ENCODE data around the gene FOLR2. TPM values are rescaled to one million over a fixed set of nuclear protein-coding genes. Genes with fewer than 3 reads are reported as not detected.

The FOLR2 gene
- total and polyA plus RNA-seq, 2 of the 8 experiments (the other 6 are each of a cell fraction or from before 2014, with no cell fraction given), result not detected

GRCh38 chr11:72234514-72234830 is 17.9 kb downstream of the FOLR2 start:
- Histone ChIP-seq H2BK5ac (ENCODE audit: low read depth, low read length) (no peak overlapping the region), H3K36me3 (ENCODE audit: control insufficient read depth in 2 of 4, insufficient read depth in 4 of 4, low read length in 3 of 4) (peaks cover 23 to 61% (median 56%) of the 10 kb centered on the region in 4 experiments), H3K9ac (replicated peaks in 1 of 4; ENCODE audit: extremely low read depth in 1 of 4, low read depth in 3 of 4, low read length in 3 of 4) (no peak overlapping the region), H3K27me3 (replicated peaks in 1 of 4; ENCODE audit: control insufficient read depth in 3 of 4, extremely low read depth in 1 of 4, insufficient read depth in 3 of 4, low read length in 3 of 4) (peaks cover 2 to 12% (median 9%) of the 10 kb centered on the region in 4 experiments), H2BK15ac (ENCODE audit: low read length) (no peak overlapping the region), H3K23ac (ENCODE audit: insufficient read length) (no peak overlapping the region), H3K79me2 (ENCODE audit: control insufficient read depth in 1 of 2, insufficient read depth in 2 of 2, low read length in 2 of 2) (no peaks in the 10 kb centered on the region), H4K5ac (ENCODE audit: insufficient read length, low read depth, low read length) (no peak overlapping the region), H2AFZ (ENCODE audit: low read length) (no peak overlapping the region), H3K23me2 (ENCODE audit: low read depth, low read length) (peaks cover 6% of the 10 kb centered on the region; the same call in 1 of the 2 replicates), H3K79me1 (ENCODE audit: low read depth, low read length) (peaks cover 3% of the 10 kb centered on the region; the same call in 1 of the 2 replicates), H3K9me3 (ENCODE audit: insufficient read depth in 2 of 2, low read depth in 1 of 2, low read length in 1 of 2) (no peaks in the 10 kb centered on the region), H2BK12ac (ENCODE audit: low read depth, low read length) (no peak overlapping the region), H3K56ac (replicated peaks; ENCODE audit: insufficient read length, low read depth, low read length) (no peak overlapping the region), H3K14ac (ENCODE audit: insufficient read length) (no peak overlapping the region), H2AK5ac (ENCODE audit: low read depth, low read length) (no peak overlapping the region), H3K18ac (ENCODE audit: extremely low read depth, low read length) (no peak overlapping the region), H3K4me3 (ENCODE audit: extremely low read depth in 1 of 4, insufficient read depth in 2 of 4, low read depth in 3 of 4, low read length in 4 of 4) (no peak overlapping the region), H4K8ac (ENCODE audit: extremely low read depth, insufficient read depth, low read length) (no peak overlapping the region), H3K4me2 (ENCODE audit: insufficient read depth in 1 of 2, low read depth in 2 of 2, low read length in 2 of 2) (no peak overlapping the region), H4K20me1 (replicated peaks in 1 of 2; ENCODE audit: control insufficient read depth in 1 of 2, insufficient read depth in 2 of 2, low read length in 2 of 2) (peaks cover 11 to 18% of the 10 kb centered on the region in 2 experiments), H4K91ac (replicated peaks; ENCODE audit: insufficient read length, low read length) (no peak overlapping the region), H2BK20ac (ENCODE audit: low read length) (no peak overlapping the region), H3K4ac (replicated peaks; ENCODE audit: insufficient read length, low read depth, low read length) (no peak overlapping the region), H3K4me1 (replicated peaks in 1 of 4; ENCODE audit: control insufficient read depth in 3 of 4, insufficient read depth in 4 of 4, low read length in 3 of 4) (peaks cover 3 to 18% (median 13%) of the 10 kb centered on the region in 4 experiments), H3K27ac (ENCODE audit: low read depth, low read length) (no peak overlapping the region), H2BK120ac (replicated peaks; ENCODE audit: low read depth, low read length) (no peak overlapping the region)
- ChIA-PET POLR2A (ENCODE audit: partially characterized antibody) (interaction anchor here (0.8 to 7.7 kb wide), 5 partner anchors 9 to 209 kb away, joined by 3 to 160 read pairs (median 4); partner anchors contain the start of gene INPPL1), CTCF (ENCODE audit: partially characterized antibody) (interaction anchor here (0.9 to 5.2 kb wide), 3 partner anchors 8 to 196 kb away, joined by 5 to 72 read pairs (median 6); partner anchors contain the start of gene INPPL1)
- 90% methylated on average over 3 of the region's 3 CpGs; no CpG with 5 or more reads in 1 of the 2 experiments for WGBS, 2 experiments (ENCODE audit: extremely low coverage in 1 of 2, insufficient coverage in 1 of 2, insufficient read length in 1 of 2, insufficient replicate concordance in 2 of 2, low coverage in 1 of 2, low lambda C conversion rate in 2 of 2, missing lambda C conversion rate in 1 of 2)
- DNase-seq (ENCODE audit: low read depth in 1 of 2, low spot score in 2 of 2) (no peak), FAIRE-seq (no peak)
- TF ChIP-seq EGR1 (IDR thresholded peaks at IDR 0.05; ENCODE audit: borderline replicate concordance, low read depth, low read length) (no peak), EP300 (IDR thresholded peaks at IDR 0.05; ENCODE audit: borderline replicate concordance in 1 of 2, low read depth in 2 of 2, low read length in 2 of 2) (no peak), TCF12 (IDR thresholded peaks at IDR 0.05; ENCODE audit: low read depth, low read length) (no peak), CBX5 (IDR thresholded peaks at IDR 0.05; ENCODE audit: low read depth, low read length) (no peak), SAP30 (IDR thresholded peaks at IDR 0.05; ENCODE audit: insufficient read depth, insufficient replicate concordance, low read length) (no peak), SIRT6 (IDR thresholded peaks at IDR 0.05; ENCODE audit: low read length) (no peak), EZH2 (IDR thresholded peaks at IDR 0.05; ENCODE audit: low read depth, low read length, severe bottlenecking) (no peak), SUZ12 (IDR thresholded peaks at IDR 0.05; ENCODE audit: low read length) (no peak), NANOG (IDR thresholded peaks at IDR 0.05; ENCODE audit: insufficient read depth, low read depth, low read length, poor library complexity, severe bottlenecking) (no peak), GABPA (IDR thresholded peaks at IDR 0.05; ENCODE audit: borderline replicate concordance, insufficient read depth, low read length) (no peak), SP1 (IDR thresholded peaks at IDR 0.05; ENCODE audit: low read depth, low read length) (no peak), BCL11A (IDR thresholded peaks at IDR 0.05; ENCODE audit: low read depth in 2 of 2, low read length in 2 of 2) (no peak)

All from H1 (cell line).